ENCODE data around the gene C2orf72.
A peak's percentile ranks its signal among the peaks of the same experiment; 100 is the strongest.
"Not testable (repeated sequence)": the region's sequence is repeated elsewhere in the genome, so short reads cannot be mapped to it uniquely, and the experiment has no call there.

The C2orf72 gene

GRCh38 chr2:231037202-231037730, at the start of gene C2orf72:
TSS of gene C2orf72 (plus strand) at chr2:231037523. CDS start at chr2:231037566, 43 bp downstream.
- DNase-seq: no peak

- DNase-seq: no peak
Measured at GRCh38 chr2:230989731-230990130, 47.6 kb upstream of the C2orf72 start.

- no peak for DNase-seq
Measured at GRCh38 chr2:230990131-230990898, 47.0 kb upstream of the C2orf72 start.

GRCh38 chr2:230990899-230991150, 46.5 kb upstream of the C2orf72 start:
- no peak for DNase-seq

- no peak for DNase-seq
Measured at GRCh38 chr2:230991598-230991997, 45.7 kb upstream of the C2orf72 start.

- DNase-seq: no peak
Measured at GRCh38 chr2:230995821-230996220, 41.5 kb upstream of the C2orf72 start, which contains the start of gene SPATA3. TSS of gene SPATA3 (plus strand) at chr2:230996121. CDS start at chr2:230996234, 113 bp downstream.

- DNase-seq: no peak
Measured at GRCh38 chr2:230996661-230997060, 40.7 kb upstream of the C2orf72 start.

GRCh38 chr2:230998882-230999281, 38.4 kb upstream of the C2orf72 start:
- peak; percentile 13 for DNase-seq

- no peak for DNase-seq
Measured at GRCh38 chr2:230999477-230999876, 37.8 kb upstream of the C2orf72 start.

GRCh38 chr2:231000211-231000904, 37.0 kb upstream of the C2orf72 start:
- DNase-seq: no peak

- no peak for DNase-seq
Measured at GRCh38 chr2:231001036-231001435, 36.3 kb upstream of the C2orf72 start.

- DNase-seq: no peak
Measured at GRCh38 chr2:231001921-231002320, 35.4 kb upstream of the C2orf72 start.

- DNase-seq: no peak
Measured at GRCh38 chr2:231002641-231003040, 34.7 kb upstream of the C2orf72 start.

- DNase-seq: no peak
Measured at GRCh38 chr2:231003186-231003585, 34.1 kb upstream of the C2orf72 start.

GRCh38 chr2:231004930-231005329, 32.4 kb upstream of the C2orf72 start:
- not testable (repeated sequence) for DNase-seq

GRCh38 chr2:231007286-231008098, 29.8 kb upstream of the C2orf72 start:
- no peak for DNase-seq

- no peak for DNase-seq
Measured at GRCh38 chr2:231008131-231008530, 29.2 kb upstream of the C2orf72 start.

GRCh38 chr2:231009236-231009919, 27.9 kb upstream of the C2orf72 start:
- no peak for DNase-seq

GRCh38 chr2:231010201-231010730, 27.1 kb upstream of the C2orf72 start:
- DNase-seq: no peak

GRCh38 chr2:231011526-231011925, 25.8 kb upstream of the C2orf72 start:
- no peak for DNase-seq

GRCh38 chr2:231012463-231012862, 24.9 kb upstream of the C2orf72 start:
- no peak for DNase-seq

GRCh38 chr2:231013820-231014219, 23.5 kb upstream of the C2orf72 start:
- DNase-seq: no peak

GRCh38 chr2:231015478-231015877, 21.8 kb upstream of the C2orf72 start:
- DNase-seq: no peak

Data from hematopoietic multipotent progenitor cell treated with erythropoietin and hydrocortisone succinate and interleukin-3 and kit ligand, for 6 days (in vitro differentiated cells).